NB4 (cell line): ENCODE measurements around the gene GNG14.

Experiments
- CTCF ChIP-seq: IDR thresholded peaks from one replicate; pipeline ENCODE4 v1.5.1; 2012; ENCODE audit warnings: low read depth, low read length
- MAX ChIP-seq: IDR thresholded peaks from 2 replicates; pipeline ENCODE4 v1.6.1; 2011; ENCODE audit warnings: low read depth, low read length
- POLR2A ChIP-seq: IDR thresholded peaks from 2 replicates; pipeline ENCODE4 v1.6.1; 2011; ENCODE audit warnings: mild to moderate bottlenecking; ENCODE audit not compliant: insufficient read length; ENCODE audit errors: extremely low read depth

GRCh38 chr19:12694641-12695040 is 6.8 kb downstream of the GNG14 start:
- TF ChIP-seq POLR2A (no peak), CTCF (no peak), MAX (no peak)
